HG03469 (cell line): Measurements from ENCODE around the gene MSGN1.
"Not testable (repeated sequence)": the region's sequence is repeated elsewhere in the genome, so short reads cannot be mapped to it uniquely, and the experiment has no call there.

Experiments
- ATAC-seq: cut with Tn5 transposase; IDR thresholded peaks from one replicate; pipeline ENCODE4 v1.9.1; 2021; ENCODE audit warnings: mild to moderate bottlenecking, moderate library complexity, moderate number of reproducible peaks; ENCODE audit not compliant: unreplicated experiment

MSGN1 gene

DNA sequence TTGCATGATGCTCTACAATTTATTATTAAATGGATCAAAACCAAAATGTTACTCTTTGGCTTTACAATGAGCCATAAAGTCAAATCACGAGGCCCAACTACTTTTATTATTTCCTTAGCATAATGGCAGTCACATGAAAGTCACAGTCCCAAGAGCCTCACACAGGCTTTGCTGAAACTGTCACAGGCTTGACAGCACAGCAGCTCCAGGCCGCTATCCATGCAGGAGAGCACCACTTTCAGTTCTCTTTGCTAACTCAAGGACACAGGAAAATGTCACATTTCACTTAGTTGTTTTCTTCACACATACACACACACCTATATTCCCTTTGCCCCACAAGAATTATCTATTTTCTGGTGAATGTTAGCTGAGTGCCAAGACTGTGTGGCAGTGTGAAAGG, 11.1 kb upstream of the MSGN1 start:
- peak; percentile 28 for ATAC-seq

DNA sequence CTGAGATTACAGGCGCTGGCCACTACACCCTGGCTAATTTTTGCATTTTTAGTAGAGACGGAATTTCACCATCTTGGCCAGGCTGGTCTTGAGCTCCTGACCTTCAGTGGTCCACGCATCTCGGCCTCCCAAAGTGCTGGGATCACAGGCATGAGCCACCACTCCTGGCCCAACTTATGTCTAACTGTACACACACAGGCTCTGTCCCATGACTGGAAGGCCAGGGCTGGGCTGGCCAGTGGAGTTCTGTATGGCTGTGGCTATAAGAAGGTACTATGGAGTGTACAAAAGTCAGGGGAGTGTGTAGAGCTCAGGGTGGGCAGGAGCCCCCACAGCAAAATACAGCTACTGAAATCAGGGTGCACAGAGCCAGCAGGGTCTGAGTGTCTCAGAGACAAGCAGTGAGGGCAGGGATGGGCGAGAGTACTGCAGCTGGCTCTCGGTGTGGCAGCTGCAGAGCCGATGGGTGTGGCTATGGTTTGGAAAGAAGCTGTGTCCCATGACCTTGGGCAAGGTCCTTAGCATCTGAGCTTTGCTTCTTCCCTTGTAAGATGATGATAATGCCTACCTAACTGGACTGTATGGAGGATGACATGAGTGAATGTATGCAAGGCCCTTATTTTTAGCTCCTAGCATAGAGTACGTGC, 10.4 kb upstream of the MSGN1 start:
- no peak for ATAC-seq

- peak; percentile 29 for ATAC-seq
Observed at GRCh38 chr2:17813010-17813741, 3.1 kb upstream of the MSGN1 start.

GRCh38 chr2:17813742-17814473, 2.4 kb upstream of the MSGN1 start:
- peak; percentile 84 for ATAC-seq

DNA sequence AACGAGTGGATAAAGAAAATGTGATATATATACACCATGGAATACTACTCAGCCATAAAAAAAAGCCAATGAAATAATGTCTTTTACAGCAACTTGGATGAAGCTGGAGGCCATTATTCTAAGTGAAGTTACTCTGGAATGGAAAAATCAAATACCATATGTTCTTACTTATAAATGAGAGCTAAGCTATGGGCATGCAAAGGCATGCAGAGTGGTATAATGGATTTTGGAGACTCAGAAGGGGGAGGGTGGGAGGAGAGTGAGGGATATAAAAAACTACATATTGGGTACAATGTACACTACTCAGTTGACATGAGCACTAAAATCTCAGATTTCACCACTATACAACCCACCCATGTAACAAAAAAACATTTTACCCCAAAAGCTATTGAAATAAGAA, 1.7 kb upstream of the MSGN1 start:
- no peak for ATAC-seq

DNA sequence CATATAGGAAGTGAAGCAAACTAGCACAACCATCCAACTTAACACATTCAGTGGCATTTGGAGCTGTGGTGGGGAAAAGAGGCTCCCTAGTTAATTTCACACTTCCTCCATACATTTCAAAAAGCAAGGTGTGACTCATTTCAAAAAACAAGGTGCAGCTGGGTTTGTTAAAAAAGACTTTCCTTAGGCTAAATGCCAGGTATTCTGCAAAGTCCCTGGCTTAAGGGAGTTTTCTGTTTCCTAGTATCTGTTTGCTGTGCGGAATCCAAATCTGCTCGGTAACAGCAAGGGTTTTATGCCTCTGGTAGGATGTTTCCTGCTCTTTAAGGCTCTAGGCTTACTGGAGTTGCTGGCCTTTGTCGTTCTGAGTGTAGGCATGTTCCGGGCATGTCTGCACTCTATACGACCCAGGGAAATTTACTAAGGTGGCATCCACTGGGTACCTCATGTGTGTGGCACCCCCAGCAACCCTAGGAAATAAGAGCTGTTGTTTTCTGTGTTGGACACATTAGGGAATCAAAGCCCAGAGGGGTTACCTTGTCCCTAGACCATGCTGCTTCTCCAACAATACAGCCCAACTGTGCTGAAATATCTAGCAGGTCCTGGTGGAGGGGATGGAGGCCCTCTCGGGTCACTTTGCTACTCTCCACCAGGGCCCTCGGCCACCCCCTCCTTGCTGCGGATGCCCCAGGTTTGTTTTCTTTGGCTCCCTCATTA, 634 bp upstream of the MSGN1 start:
- ATAC-seq: peak; percentile 21

- no peak for ATAC-seq
Observed at GRCh38 chr2:17818235-17818815, 2.1 kb downstream of the MSGN1 start.

DNA sequence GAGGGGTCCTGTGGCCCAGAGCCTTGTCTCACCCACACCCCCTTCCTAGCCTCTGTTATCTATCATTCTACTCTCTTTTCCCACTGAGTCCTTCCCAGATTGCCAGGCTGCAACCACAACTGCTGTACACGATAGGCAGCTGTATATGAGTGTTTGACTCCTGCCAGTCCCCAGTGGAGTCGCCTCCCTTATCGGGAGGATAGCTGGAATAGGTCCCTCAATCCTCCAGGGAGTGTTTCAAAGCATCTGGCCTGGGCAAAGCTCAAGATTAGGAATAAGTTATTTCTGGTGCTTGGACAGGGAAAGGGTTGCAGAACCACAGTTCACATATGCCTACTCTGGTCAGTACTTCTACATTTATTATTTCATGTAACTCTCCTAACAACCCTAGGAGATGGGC, 4.8 kb downstream of the MSGN1 start:
- no peak for ATAC-seq

GRCh38 chr2:17821535-17822444, 5.5 kb downstream of the MSGN1 start:
- ATAC-seq: no peak

DNA sequence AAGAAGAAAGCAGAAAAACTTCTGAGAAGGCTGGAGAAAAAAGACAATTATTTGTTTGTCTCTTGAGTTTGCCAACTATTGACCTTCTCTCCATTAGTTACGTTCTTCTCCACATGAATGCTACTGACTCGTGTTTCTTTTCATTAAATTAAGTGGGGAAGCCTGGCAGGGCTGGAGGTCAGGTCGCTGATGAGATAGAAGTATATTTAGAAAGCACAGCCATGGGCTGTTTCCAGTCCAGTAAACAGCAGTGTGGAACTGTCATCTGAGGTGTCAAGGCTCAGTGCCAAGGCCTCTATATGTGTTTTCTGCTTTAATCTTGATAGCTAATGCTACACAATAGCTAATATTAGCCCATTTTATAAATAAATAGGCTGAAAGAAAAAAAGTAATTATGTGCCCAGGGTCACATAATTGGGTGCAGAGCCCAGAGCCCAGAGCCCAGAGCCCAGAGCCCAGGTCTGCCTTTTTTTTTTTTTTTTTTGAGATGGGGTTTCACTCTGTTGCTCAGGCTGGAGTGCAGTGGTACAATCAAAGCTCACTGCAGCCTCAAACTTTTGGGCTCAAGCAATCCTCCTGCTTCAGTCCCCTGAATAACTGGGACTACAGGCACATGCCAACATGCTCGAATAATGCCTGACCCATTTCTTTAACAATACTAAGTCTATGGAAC, 6.3 kb downstream of the MSGN1 start:
- peak; percentile 47 for ATAC-seq

- ATAC-seq: not testable (repeated sequence)
Observed at GRCh38 chr2:17823646-17824045, 7.4 kb downstream of the MSGN1 start.

DNA sequence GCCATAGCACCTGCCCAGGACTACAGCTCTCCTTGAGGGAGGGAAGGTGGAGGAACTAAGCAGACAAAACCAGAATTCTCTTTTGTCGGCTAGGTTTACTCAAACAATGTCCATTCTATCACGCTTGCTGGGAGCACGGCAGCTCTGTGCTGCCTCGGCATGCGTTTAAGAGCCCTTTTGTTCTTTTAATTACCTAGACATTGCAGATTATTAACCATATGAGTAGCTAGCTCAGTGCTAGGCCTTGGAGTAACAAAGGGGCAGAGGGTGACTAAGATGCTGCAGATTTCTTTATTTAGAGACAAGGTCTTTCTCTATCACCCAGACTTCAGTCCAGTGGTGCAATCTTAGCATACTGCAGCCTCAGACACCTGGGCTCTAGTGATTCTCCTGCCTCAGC, 11.1 kb downstream of the MSGN1 start:
- no peak for ATAC-seq

DNA sequence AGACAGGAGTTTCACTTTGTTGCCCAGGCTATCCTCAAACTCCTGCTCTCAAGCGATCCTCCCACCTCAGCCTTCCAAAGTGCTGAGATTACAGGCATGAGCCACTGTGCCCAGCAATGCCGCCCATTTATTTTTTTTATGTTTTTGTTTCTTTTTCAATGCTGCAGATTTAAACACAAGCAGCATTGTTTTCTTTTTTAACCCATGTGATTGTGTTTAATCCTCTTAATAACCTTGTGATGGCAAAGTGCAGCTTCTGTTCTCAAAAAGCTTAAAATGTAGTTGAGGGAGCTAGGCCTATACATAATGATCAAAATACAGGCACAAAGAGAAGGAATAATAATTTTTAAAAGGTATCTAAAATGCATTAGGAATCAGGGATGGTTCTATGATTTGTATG, 11.5 kb downstream of the MSGN1 start:
- no peak for ATAC-seq

DNA sequence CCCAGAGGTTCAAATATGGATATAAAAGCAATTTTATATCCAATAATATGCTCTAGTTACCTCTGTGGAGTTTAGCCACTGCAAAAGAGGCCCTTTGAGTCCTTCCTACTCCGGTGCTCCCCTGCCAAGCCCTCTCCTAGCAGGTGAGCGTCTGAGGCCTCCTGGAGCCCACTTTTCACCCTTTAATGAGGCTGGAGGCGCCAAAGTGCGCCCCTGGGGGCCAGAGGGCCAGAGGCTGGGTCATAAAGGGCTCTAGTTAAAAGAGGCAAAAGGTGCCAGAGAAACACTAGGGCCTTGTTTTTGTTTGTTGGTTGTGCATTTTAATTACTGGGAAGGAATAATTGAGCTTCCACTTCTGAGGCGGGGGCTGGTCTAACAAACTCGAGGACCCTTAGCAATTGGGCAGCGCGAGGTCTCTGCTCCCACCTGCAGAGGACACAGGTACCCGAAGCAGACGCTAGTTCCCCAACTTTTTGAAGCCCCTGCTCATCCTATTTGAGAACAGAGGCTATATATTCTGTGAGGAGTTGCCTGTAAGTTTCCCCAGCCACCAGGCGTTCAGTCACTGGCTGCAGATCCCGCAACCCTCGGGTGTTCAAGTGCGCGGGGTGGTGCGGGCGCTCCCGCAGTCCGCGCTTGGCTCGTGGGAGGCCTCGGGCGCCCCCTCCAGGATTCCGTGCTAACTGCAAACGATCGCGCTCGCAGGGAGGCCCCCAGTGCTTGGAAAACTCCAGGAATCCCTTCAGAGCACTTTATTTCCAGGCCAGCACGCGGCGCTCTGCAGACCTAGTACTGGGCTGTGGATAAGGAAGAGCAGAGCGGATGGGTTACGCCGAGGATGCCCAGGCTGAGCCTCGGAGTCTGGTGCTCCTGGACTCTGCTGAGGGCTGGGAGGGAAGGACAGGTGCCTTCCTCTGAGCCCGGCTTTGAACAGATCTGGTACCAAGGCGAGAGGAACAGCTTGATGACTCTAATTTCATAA, 14.1 kb downstream of the MSGN1 start:
- ATAC-seq: peak; percentile 62

DNA sequence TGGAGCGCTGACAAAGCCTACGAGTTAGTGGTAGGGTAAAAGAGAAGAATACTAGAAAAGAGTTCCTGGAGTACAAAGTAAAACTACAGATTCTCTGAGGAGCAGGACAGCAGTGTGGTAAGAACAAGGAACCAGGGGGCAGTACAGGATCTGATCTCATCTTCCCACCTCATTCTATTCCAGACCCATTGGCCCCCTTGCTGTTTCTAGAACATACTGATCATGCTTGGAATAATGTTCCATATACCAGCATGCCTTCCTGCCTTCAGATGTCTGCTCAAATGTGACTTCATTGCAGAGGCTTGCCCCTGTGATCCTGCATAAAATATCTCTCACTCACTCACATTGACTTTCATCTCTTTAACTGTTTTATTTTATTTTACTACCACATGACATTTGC, 19.3 kb downstream of the MSGN1 start:
- no peak for ATAC-seq

DNA sequence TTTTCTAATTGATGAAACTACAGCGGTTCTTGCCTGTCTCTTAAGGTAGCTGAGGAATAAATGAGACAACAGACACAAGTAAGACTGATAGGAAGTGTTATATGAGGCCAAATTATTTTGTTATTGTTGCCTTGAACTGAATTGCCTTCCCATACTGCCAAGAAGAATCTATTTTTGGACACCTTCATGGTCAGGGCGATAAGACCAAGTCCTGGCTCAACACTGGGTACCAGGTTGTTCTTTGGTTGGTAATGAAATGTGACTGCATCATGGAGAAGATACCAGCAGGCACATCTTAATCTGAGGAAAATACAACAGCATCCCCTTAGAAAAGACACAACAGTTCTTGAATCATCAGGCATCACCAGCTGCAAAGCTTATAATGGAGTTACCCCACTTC, 23.7 kb downstream of the MSGN1 start:
- ATAC-seq: no peak

DNA sequence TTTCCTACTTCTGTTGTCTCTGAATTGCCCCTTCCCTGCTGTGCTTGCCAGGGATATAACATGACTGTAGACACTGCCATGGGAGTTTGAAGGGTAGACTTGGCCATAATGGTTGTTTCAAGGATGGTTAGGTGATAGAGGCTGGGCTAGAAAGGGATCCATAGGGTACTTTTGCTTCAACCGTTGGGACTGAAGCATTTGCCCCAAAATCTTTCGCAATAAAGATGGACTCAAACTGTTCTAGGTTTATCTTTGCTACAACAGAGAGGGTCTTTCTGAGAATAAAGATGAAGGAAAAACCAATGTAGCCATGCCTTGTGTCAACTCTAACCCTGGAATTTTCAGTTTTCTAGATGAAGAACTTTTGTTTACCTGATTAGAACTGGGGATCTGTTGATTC, 27.2 kb downstream of the MSGN1 start:
- no peak for ATAC-seq

- ATAC-seq: no peak
Observed at GRCh38 chr2:17845806-17846205, 29.5 kb downstream of the MSGN1 start.
